Effector memory CD4-positive, alpha-beta T cell (primary cell): Measurements from ENCODE around the gene RMND5B.
A peak's percentile ranks its signal among the peaks of the same experiment; 100 is the strongest.

Experiments used
- DNase-seq, 3 donors: peaks; one replicate each; pipeline ENCODE4 v3.0.0-alpha.2; 2020
- H3K27ac ChIP-seq: 2 replicates; pipeline ENCODE4 v1.7.0; 2013; ENCODE audit warnings: mild to moderate bottlenecking, low read length, moderate library complexity; ENCODE audit not compliant: insufficient read depth, poor library complexity, severe bottlenecking
- H3K27me3 ChIP-seq: replicated peaks from 2 replicates; pipeline ENCODE4 v1.7.0; 2013; ENCODE audit warnings: mild to moderate bottlenecking, low read length; ENCODE audit not compliant: insufficient read depth, control insufficient read depth, poor library complexity, severe bottlenecking
- H3K36me3 ChIP-seq: 2 replicates; pipeline ENCODE4 v1.7.0; 2013; ENCODE audit warnings: mild to moderate bottlenecking, low read length, moderate library complexity; ENCODE audit not compliant: control insufficient read depth, insufficient read depth
- H3K4me1 ChIP-seq: 2 replicates; pipeline ENCODE4 v1.7.0; 2013; ENCODE audit warnings: low read length, mild to moderate bottlenecking; ENCODE audit not compliant: control insufficient read depth, insufficient read depth, poor library complexity, severe bottlenecking
- H3K4me3 ChIP-seq: 2 replicates; pipeline ENCODE4 v1.7.0; 2013; ENCODE audit warnings: low read length, low read depth, mild to moderate bottlenecking; ENCODE audit not compliant: insufficient read depth, poor library complexity, severe bottlenecking
- H3K9me3 ChIP-seq: 2 replicates; pipeline ENCODE4 v1.7.0; 2013; ENCODE audit warnings: mild to moderate bottlenecking, low read length, moderate library complexity; ENCODE audit not compliant: control insufficient read depth

RMND5B gene

DNA sequence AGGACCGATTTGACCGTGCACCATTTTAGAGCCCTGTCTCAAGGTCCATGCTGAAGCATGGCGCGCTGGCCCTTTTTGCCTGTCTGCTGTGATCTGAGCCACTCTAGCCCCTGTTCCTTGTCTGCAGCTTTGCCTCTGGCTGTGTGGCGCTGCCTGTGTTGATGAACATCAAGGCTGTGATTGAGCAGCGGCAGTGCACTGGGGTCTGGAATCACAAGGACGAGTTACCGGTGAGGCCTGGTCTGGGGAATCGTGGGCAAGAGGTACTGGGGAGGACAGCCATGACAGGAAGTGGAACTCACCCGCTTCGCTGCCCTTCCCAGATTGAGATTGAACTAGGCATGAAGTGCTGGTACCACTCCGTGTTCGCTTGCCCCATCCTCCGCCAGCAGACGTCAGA, 16.6 kb downstream of the RMND5B start:
- Histone ChIP-seq H3K36me3 (peaks cover 79% of the 10 kb centered on the region), H3K27me3 (no peaks in the 10 kb centered on the region), H3K4me1 (peaks cover 2% of the 10 kb centered on the region), H3K4me3 (no peak overlapping the region), H3K9me3 (no peaks in the 10 kb centered on the region), H3K27ac (no peak overlapping the region)
- no peak for DNase-seq

DNA sequence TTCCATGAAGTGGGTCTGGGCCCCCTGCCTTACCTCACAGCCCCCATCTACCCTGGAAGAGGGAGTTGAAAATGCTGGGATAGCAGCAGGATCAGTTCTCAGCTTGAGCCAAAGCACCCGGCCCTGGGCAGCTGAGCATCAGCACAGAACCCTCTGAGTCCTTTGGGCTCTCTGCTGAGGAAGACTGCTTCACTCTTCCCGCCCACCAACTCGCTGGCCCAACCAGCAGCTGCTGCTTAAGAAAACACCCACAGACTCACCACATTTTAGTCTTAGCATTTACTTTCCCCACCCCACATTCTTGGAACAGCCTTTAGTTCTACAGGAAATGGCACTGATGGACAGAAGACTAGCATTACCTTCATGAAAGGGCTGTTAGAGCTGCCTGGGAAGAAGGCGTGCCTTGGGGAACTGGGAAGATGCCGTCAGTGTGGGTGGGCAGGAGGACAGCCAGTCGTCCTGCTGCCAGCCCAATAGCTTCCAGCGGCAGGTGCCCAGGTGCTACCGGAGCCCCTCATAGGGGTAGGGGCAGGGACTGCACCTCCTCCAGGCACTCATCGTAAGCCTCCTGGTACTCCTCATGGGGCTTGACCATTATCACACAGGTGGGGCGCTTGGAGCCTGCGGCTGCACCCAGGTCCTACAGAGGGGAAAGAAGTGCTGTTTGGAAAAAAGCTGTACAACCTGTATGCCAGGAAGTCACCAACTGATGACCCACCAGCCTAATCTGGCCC, 18.6 kb downstream of the RMND5B start:
- peaks cover 60% of the 10 kb centered on the region for H3K36me3 ChIP-seq
- no peaks in the 10 kb centered on the region for H3K27me3 ChIP-seq
- DNase-seq = no peak
- H3K27ac ChIP-seq = no peak overlapping the region
- H3K4me3 ChIP-seq = no peak overlapping the region
- peaks cover 10% of the 10 kb centered on the region for H3K4me1 ChIP-seq
- no peaks in the 10 kb centered on the region for H3K9me3 ChIP-seq

DNA sequence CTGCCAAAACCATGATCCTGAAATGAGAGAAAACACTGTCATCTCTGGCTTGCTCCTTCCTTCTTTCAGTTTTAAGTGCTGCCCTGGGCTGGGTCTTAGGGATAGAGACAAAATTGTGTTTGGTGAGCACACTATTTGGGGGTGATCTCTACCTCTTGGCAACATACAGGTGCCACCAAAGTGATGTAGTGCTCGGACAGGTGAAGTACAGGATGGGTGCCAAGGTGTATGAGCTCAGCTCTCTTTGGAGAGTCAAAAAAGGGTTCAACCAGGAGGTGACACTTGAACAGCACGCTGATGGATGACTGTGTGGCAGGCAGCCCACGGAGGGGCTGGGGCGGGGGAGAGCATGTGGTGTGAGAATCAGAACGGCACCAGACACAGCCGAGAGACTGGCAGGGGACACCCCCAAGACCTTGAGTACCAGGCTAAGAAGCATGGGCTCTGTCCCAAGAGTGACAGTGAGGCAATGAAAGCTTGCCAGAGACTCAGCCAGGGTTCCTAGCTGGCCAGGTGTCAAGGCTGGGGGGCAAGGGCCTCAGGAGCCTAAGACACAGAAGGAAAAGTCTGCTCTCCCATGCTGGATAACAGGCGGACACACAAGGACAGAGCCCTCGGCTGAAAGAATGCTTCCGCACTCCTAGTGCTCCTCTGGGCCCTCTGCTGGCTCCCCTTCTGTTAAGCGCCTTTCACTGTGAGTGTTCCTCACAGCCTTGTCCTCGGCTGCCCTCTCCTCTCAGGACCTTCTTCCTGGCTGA, 20.3 kb downstream of the RMND5B start:
- no peak overlapping the region for H3K27ac ChIP-seq
- peaks cover 10% of the 10 kb centered on the region for H3K4me1 ChIP-seq
- no peaks in the 10 kb centered on the region for H3K9me3 ChIP-seq
- peaks cover 51% of the 10 kb centered on the region for H3K36me3 ChIP-seq
- no peak overlapping the region for H3K4me3 ChIP-seq
- DNase-seq = no peak
- no peaks in the 10 kb centered on the region for H3K27me3 ChIP-seq

DNA sequence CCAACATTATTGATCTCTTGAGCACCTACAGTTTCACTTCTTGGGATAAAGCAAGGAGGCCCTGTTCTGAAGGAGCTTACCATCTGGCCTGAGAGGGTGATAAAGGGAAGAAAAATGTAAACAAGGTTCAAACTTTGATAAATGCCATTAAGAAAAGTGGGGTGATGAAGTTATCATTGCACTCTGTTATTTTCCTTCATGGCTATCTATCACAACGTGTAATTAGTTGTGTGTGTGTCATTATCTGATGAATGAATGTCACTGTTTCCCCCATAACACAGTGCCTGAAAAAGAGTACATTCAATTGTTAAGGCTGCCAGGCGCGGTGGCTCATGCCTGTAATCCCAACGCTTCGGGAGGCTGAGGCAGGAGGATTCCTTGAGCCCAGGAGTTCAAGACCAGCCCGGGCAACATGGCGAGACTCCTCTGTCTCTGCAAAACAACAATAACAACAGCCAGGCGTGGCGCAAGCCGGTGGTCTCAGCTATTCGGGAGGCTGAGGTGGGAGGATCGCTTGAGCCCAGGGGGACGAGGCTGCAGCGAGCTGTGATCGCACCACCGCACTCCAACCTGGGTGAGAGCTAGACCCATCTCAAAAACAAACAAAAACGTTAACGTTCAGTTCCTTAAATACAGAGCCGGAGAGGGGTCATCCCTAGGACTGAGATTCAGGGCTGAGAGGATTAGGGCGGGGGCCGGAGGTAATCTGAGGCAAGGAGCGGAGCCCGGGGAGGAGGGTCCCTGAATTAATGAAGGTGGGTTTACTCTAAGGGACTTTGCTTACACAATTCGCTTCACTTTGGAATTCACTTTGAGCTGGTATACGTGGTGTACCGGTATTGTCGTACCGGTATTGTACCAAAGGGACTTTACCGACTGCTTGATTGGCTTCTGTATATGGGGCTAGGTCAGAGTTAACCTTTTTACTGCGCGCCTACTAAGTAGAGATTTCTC, 22.0 kb downstream of the RMND5B start:
- no peaks in the 10 kb centered on the region for H3K27me3 ChIP-seq
- H3K4me1 ChIP-seq = peaks cover 10% of the 10 kb centered on the region
- peak overlapping the region; percentile 76 for H3K4me3 ChIP-seq
- H3K9me3 ChIP-seq = no peaks in the 10 kb centered on the region
- DNase-seq = no peak
- H3K36me3 ChIP-seq = peaks cover 35% of the 10 kb centered on the region
- peak overlapping the region; percentile 56 for H3K27ac ChIP-seq

DNA sequence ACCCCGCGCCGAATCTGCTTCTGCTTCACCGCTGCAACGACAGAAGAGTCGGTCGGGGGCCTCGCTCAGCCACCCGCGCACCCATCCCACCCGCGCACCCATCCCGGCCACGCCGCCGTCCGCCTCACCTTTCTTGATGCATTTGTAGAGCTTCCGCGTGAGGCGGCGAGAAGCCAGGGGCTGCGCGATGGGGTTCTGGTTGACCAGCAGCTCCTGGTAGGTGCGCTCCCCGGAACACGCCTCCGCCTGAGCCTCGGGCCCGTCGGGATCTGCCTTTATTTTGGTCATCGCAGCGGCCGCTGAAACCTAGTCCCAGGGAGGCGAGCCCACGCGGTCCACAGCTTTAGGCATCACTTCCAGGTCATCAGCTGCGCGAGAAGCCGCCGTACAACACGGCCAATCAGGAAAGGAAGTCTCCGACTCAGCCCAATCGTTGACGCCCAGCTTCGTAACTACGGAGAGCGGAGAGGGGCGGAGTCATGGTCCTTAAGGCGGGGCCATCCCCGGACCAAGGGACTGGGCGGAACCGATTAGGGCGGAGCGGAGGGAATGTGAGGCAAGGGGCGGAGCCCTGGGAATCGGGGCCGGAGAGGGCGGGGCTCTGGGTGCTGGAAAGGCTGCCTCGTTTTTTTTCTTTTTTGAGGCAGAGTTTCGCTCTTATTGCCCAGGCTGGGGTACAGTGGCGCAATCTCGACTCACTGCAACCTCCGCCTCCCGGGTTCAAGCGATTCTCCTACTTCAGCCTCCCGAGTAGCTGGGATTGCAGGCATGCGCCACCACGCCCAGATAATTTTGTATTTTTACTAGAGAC, 22.9 kb downstream of the RMND5B start, which contains the start of gene NHP2:
NHP2 (minus strand) TSS at position 356 of the 811 bp plus-strand sequence; CDS start at position 288, 68 bp downstream.
- no peaks in the 10 kb centered on the region for H3K9me3 ChIP-seq
- peaks cover 10% of the 10 kb centered on the region for H3K4me1 ChIP-seq
- H3K4me3 ChIP-seq = peak within 1 kb of the TSS; percentile 76
- H3K27me3 ChIP-seq = no peaks in the 10 kb centered on the region
- peak; percentile 96 to 98 (median 97) for DNase-seq
- H3K27ac ChIP-seq = peak within 1 kb of the TSS; percentile 56
- peaks cover 26% of the 10 kb centered on the region for H3K36me3 ChIP-seq

DNA sequence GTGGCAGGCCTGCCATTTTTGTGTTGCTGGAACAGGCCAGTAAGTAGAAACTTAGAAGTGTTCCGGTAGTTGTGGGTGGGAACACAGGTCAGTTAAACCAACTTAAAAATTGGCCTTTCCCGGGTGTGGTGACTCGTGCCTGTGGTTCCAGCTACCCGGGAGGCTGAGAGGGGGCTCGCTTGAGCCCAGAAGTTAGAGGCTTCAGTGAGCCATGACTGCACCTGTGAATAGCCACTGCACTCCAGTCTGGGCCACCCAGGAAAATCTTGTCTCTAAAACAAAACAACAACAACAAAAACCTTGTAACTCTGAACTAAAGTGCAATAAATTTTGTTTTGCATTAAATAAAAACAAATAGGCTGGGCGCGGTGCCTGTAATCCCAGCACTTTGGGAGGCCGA, 24.3 kb downstream of the RMND5B start:
- H3K9me3 ChIP-seq = no peaks in the 10 kb centered on the region
- no peak overlapping the region for H3K4me3 ChIP-seq
- peaks cover 13% of the 10 kb centered on the region for H3K36me3 ChIP-seq
- peaks cover 10% of the 10 kb centered on the region for H3K4me1 ChIP-seq
- no peak overlapping the region for H3K27ac ChIP-seq
- no peaks in the 10 kb centered on the region for H3K27me3 ChIP-seq
- no peak for DNase-seq

DNA sequence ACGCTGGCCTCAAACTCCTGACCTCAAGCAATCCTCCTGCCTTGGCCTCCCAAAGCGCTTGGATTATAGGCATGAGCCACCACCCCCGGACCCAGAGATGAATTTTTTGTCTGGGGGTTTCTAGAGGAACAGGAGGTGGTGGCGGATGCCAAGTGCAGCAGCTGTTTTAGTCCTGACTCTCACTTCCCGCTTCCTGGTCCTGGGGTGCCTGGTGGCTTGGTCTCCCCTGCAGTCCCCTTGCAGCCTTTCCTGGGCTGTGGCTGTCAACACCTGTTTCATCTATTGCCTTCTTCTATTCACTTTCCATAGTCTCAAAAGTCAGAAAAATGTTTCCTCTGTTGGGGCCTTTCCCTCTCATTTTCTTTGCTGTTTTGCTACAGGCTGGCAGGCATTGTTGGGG, 29.4 kb downstream of the RMND5B start:
- Histone ChIP-seq H3K27me3 (no peaks in the 10 kb centered on the region), H3K4me1 (peaks cover 6% of the 10 kb centered on the region), H3K27ac (no peak overlapping the region), H3K36me3 (no peaks in the 10 kb centered on the region), H3K9me3 (no peaks in the 10 kb centered on the region), H3K4me3 (no peak overlapping the region)
- no peak for DNase-seq

DNA sequence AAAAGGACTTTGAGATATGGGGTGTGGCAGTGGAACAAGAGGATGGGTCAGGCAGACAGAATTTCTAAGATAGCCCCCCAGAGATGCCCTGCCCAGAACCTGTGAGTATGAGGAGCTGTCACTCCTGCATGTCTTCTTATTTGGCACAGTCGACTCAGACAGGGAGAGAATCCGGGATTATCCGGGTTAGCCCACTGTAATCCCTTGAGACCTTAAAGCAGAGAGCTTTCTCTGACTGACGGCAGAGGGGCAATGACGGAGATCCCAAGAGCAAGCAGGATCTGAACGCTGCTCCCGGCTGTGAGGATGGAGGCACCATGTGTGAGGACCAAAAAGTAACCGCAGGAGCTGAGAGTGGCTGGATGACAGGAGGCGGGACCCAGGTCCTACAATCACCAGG, 31.7 kb downstream of the RMND5B start:
- no peaks in the 10 kb centered on the region for H3K9me3 ChIP-seq
- no peaks in the 10 kb centered on the region for H3K27me3 ChIP-seq
- H3K4me1 ChIP-seq = peaks cover 6% of the 10 kb centered on the region
- no peaks in the 10 kb centered on the region for H3K36me3 ChIP-seq
- no peak overlapping the region for H3K4me3 ChIP-seq
- no peak for DNase-seq
- no peak overlapping the region for H3K27ac ChIP-seq
